ENCODE results near the gene VWA5B2. TPM values are rescaled to one million over a fixed set of nuclear protein-coding genes. Genes with fewer than 3 reads are reported as not detected.
A peak's percentile ranks its signal among the peaks of the same experiment; 100 is the strongest.

The VWA5B2 gene
- total RNA-seq, 1 donor from 2014 or later, result 0.11 TPM

- peaks cover 20% of the 10 kb centered on the region for H3K4me1 Mint-ChIP-seq (ENCODE audit: unreplicated experiment)
- H3K36me3 Mint-ChIP-seq (ENCODE audit: unreplicated experiment), result peaks cover 10% of the 10 kb centered on the region
- H3K27ac Mint-ChIP-seq (ENCODE audit: unreplicated experiment), result no peak overlapping the region
- H3K4me3 Mint-ChIP-seq (ENCODE audit: unreplicated experiment), result no peak overlapping the region
- no peak for DNase-seq (ENCODE audit: extremely low spot score, unreplicated experiment)
- H3K9me3 Mint-ChIP-seq (ENCODE audit: unreplicated experiment), result no peaks in the 10 kb centered on the region
- TF ChIP-seq CTCF (IDR thresholded peaks at IDR 0.05), result no peak
- H3K27me3 Mint-ChIP-seq (ENCODE audit: unreplicated experiment), result peaks cover 19% of the 10 kb centered on the region
These were observed 29.5 kb downstream of the VWA5B2 start for GRCh38 chr3:184258926-184259325.

GRCh38 chr3:184259396-184259877 lies 30.1 kb downstream of the VWA5B2 start:
- TF ChIP-seq CTCF (IDR thresholded peaks at IDR 0.05), result no peak
- no peak for DNase-seq (ENCODE audit: extremely low spot score, unreplicated experiment)
- Mint-ChIP-seq H3K4me3 (ENCODE audit: unreplicated experiment) (peak overlapping the region; percentile 43), H3K27ac (ENCODE audit: unreplicated experiment) (no peak overlapping the region), H3K36me3 (ENCODE audit: unreplicated experiment) (peaks cover 10% of the 10 kb centered on the region), H3K27me3 (ENCODE audit: unreplicated experiment) (peaks cover 20% of the 10 kb centered on the region), H3K4me1 (ENCODE audit: unreplicated experiment) (peaks cover 20% of the 10 kb centered on the region), H3K9me3 (ENCODE audit: unreplicated experiment) (no peaks in the 10 kb centered on the region)

GRCh38 chr3:184259878-184260723 lies 30.7 kb downstream of the VWA5B2 start:
- Mint-ChIP-seq H3K27me3 (ENCODE audit: unreplicated experiment) (peaks cover 25% of the 10 kb centered on the region), H3K4me3 (ENCODE audit: unreplicated experiment) (peak overlapping the region; percentile 77), H3K27ac (ENCODE audit: unreplicated experiment) (no peak overlapping the region), H3K36me3 (ENCODE audit: unreplicated experiment) (peaks cover 10% of the 10 kb centered on the region), H3K4me1 (ENCODE audit: unreplicated experiment) (peaks cover 20% of the 10 kb centered on the region), H3K9me3 (ENCODE audit: unreplicated experiment) (no peaks in the 10 kb centered on the region)
- no peak for TF ChIP-seq CTCF (IDR thresholded peaks at IDR 0.05)
- DNase-seq (ENCODE audit: extremely low spot score, unreplicated experiment), result no peak

- peaks cover 20% of the 10 kb centered on the region for H3K4me1 Mint-ChIP-seq (ENCODE audit: unreplicated experiment)
- no peak for DNase-seq (ENCODE audit: extremely low spot score, unreplicated experiment)
- H3K4me3 Mint-ChIP-seq (ENCODE audit: unreplicated experiment), result peak overlapping the region; percentile 77
- H3K36me3 Mint-ChIP-seq (ENCODE audit: unreplicated experiment), result peaks cover 10% of the 10 kb centered on the region
- TF ChIP-seq CTCF (IDR thresholded peaks at IDR 0.05), result no peak
- no peak overlapping the region for H3K27ac Mint-ChIP-seq (ENCODE audit: unreplicated experiment)
- peaks cover 27% of the 10 kb centered on the region for H3K27me3 Mint-ChIP-seq (ENCODE audit: unreplicated experiment)
- H3K9me3 Mint-ChIP-seq (ENCODE audit: unreplicated experiment), result no peaks in the 10 kb centered on the region
These were observed 31.4 kb downstream of the VWA5B2 start for GRCh38 chr3:184260724-184261269.

GRCh38 chr3:184261270-184261853 lies 32.0 kb downstream of the VWA5B2 start, which contains the start of gene CAMK2N2:
Gene CAMK2N2, minus strand, starts transcription at chr3:184261553. Its CDS starts 268 bp downstream, at chr3:184261285.
- Mint-ChIP-seq H3K9me3 (ENCODE audit: unreplicated experiment) (no peaks in the 10 kb centered on the region), H3K27me3 (ENCODE audit: unreplicated experiment) (peaks cover 27% of the 10 kb centered on the region)

More at GRCh38 chr3:184261270-184261853, 32.0 kb downstream of the VWA5B2 start, which contains the start of gene CAMK2N2:
- peak within 1 kb of the TSS; percentile 83 for H3K4me3 Mint-ChIP-seq (ENCODE audit: unreplicated experiment)
- peaks cover 20% of the 10 kb centered on the region for H3K4me1 Mint-ChIP-seq (ENCODE audit: unreplicated experiment)
- TF ChIP-seq CTCF (IDR thresholded peaks at IDR 0.05), result no peak
- no peak within 1 kb of the TSS for H3K27ac Mint-ChIP-seq (ENCODE audit: unreplicated experiment)
- peaks cover 10% of the 10 kb centered on the region for H3K36me3 Mint-ChIP-seq (ENCODE audit: unreplicated experiment)
- no peak for DNase-seq (ENCODE audit: extremely low spot score, unreplicated experiment)
